GM12864 (cell line): ENCODE results near the gene POLR1G.

Experiments
- DNase-seq: peaks from one replicate; pipeline ENCODE4 v3.0.0-alpha.2; 2011; ENCODE audit warnings: low read depth
- H3K4me3 ChIP-seq: 2 replicates; pipeline ENCODE4 v1.5.1; 2011; ENCODE audit warnings: mild to moderate bottlenecking, low read depth, low read length, control low read depth
- CTCF ChIP-seq: IDR thresholded peaks from 2 replicates; pipeline ENCODE4 v1.5.1; 2011; ENCODE audit warnings: low read depth, mild to moderate bottlenecking, moderate library complexity, low read length, control low read depth, inconsistent platforms; ENCODE audit errors: missing control alignments

Gene POLR1G

GRCh38 chr19:45437328-45437727 is 30.9 kb downstream of the POLR1G start:
- TF ChIP-seq CTCF, result no peak
- no peak for DNase-seq
- H3K4me3 ChIP-seq, result no peak overlapping the region

- peak overlapping the region; percentile 66; the same call in 1 of the 2 replicates for H3K4me3 ChIP-seq
- no peak for DNase-seq
- no peak for TF ChIP-seq CTCF
Observed at GRCh38 chr19:45439190-45439568, 32.7 kb downstream of the POLR1G start.

GRCh38 chr19:45439569-45440258 is 33.3 kb downstream of the POLR1G start:
- peak; percentile 93 for TF ChIP-seq CTCF
- no peak for DNase-seq
- H3K4me3 ChIP-seq, result peak overlapping the region; percentile 66

- no peak for TF ChIP-seq CTCF
- no peak for DNase-seq
- peak overlapping the region; percentile 66 for H3K4me3 ChIP-seq
Observed at GRCh38 chr19:45440259-45440638, 33.8 kb downstream of the POLR1G start.

- no peak overlapping the region for H3K4me3 ChIP-seq
- TF ChIP-seq CTCF, result no peak
- DNase-seq, result no peak
Observed at GRCh38 chr19:45440873-45441654, 34.6 kb downstream of the POLR1G start.

- no peak for DNase-seq
- TF ChIP-seq CTCF, result no peak
- H3K4me3 ChIP-seq, result no peak overlapping the region
Observed at GRCh38 chr19:45442408-45442777, 35.9 kb downstream of the POLR1G start.
